GM12864 (cell line): ENCODE results near the gene PLD5.
A peak's percentile ranks its signal among the peaks of the same experiment; 100 is the strongest.

Experiments
- DNase-seq: peaks from one replicate; pipeline ENCODE4 v3.0.0-alpha.2; 2011; ENCODE audit warnings: low read depth
- H3K4me3 ChIP-seq: 2 replicates; pipeline ENCODE4 v1.5.1; 2011; ENCODE audit warnings: mild to moderate bottlenecking, low read depth, low read length, control low read depth
- TF ChIP-seq, protein P1 (sequence below): IDR thresholded peaks from 2 replicates; pipeline ENCODE4 v1.5.1; 2011; ENCODE audit warnings: low read depth, mild to moderate bottlenecking, moderate library complexity, low read length, control low read depth, inconsistent platforms; ENCODE audit errors: missing control alignments

Gene PLD5

GRCh38 chr1:242178436-242178835 lies 346.1 kb downstream of the PLD5 start:
- no peak for DNase-seq
- TF ChIP-seq, protein P1, sequence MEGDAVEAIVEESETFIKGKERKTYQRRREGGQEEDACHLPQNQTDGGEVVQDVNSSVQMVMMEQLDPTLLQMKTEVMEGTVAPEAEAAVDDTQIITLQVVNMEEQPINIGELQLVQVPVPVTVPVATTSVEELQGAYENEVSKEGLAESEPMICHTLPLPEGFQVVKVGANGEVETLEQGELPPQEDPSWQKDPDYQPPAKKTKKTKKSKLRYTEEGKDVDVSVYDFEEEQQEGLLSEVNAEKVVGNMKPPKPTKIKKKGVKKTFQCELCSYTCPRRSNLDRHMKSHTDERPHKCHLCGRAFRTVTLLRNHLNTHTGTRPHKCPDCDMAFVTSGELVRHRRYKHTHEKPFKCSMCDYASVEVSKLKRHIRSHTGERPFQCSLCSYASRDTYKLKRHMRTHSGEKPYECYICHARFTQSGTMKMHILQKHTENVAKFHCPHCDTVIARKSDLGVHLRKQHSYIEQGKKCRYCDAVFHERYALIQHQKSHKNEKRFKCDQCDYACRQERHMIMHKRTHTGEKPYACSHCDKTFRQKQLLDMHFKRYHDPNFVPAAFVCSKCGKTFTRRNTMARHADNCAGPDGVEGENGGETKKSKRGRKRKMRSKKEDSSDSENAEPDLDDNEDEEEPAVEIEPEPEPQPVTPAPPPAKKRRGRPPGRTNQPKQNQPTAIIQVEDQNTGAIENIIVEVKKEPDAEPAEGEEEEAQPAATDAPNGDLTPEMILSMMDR = no peak
- H3K4me3 ChIP-seq = no peak overlapping the region

- TF ChIP-seq, protein P1 = no peak
- no peak overlapping the region for H3K4me3 ChIP-seq
- no peak for DNase-seq
Measured at GRCh38 chr1:242162140-242162539, 362.4 kb downstream of the PLD5 start.

DNA sequence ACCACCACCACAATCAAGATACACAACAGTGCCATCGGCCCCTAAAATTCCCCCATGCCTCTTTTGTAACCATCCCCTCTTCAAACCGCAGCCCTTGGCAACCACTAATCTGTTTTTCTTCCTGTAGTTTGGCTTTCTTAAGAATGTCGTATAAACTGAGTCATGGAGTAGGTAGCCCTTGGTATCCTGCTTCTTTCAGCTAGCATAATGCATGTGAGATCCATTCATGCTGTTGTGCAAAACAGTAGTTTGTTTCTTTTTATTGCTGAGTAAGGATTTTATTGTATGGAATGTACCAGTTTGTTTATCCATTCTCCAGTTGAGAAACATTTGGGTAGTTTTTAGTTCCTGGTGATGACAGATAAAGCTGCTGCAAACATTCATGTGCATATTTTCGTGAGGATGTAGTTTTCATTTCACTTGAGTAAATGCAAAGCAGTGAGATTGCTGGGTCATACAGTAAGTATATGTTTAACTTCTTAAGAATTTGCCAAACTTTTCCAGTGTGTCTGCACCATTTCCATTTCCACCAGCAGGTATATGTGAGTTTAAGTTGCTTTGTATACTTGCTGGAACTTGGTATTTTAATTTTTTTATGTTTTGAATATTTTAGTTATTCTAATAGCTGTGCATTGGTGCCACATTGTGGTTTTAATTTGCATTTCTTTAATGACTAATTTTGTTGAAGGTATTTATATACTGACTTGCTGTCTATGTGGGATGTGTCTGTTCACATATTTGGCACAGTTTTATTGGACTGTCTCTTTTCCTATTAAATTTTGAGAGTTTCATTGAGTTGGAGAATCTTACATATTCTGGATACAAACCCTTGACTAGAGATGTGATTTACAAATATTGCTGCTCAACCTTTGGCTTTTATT lies 377.2 kb downstream of the PLD5 start:
- H3K4me3 ChIP-seq = no peak overlapping the region
- TF ChIP-seq, protein P1 = no peak
- no peak for DNase-seq

- TF ChIP-seq, protein P1 = no peak
- H3K4me3 ChIP-seq = no peak overlapping the region
- DNase-seq = no peak
Measured at GRCh38 chr1:242146652-242147051, 377.8 kb downstream of the PLD5 start.

GRCh38 chr1:242140836-242141235 lies 383.7 kb downstream of the PLD5 start:
- H3K4me3 ChIP-seq = no peak overlapping the region
- TF ChIP-seq, protein P1 = no peak
- no peak for DNase-seq

GRCh38 chr1:242139986-242140385 lies 384.5 kb downstream of the PLD5 start:
- TF ChIP-seq, protein P1 = no peak
- no peak for DNase-seq
- H3K4me3 ChIP-seq = no peak overlapping the region

- DNase-seq = no peak
- TF ChIP-seq, protein P1 = peak; percentile 19
- H3K4me3 ChIP-seq = no peak overlapping the region
Measured at GRCh38 chr1:242139442-242139841, 385.1 kb downstream of the PLD5 start.
